HepG2 (cell line): ENCODE data around the gene THPO. TPM values are rescaled to one million over a fixed set of nuclear protein-coding genes. Genes with fewer than 3 reads are reported as not detected.

Source experiments
- AGO2 ChIP-seq: fragments of 200-400 bp; formaldehyde crosslinking; optimal IDR thresholded peaks from 2 replicates; pipeline ENCODE3; 2017; ENCODE audit warnings: mild to moderate bottlenecking, low read depth, low read length, moderate library complexity
- CCAR2 ChIP-seq: fragments of 200-400 bp; formaldehyde crosslinking; optimal IDR thresholded peaks from 2 replicates; pipeline ENCODE3; 2018; ENCODE audit warnings: low read depth, mild to moderate bottlenecking, low read length, moderate library complexity
- GATAD1 ChIP-seq: IDR thresholded peaks from 2 replicates; pipeline ENCODE4 v1.6.1; 2016; ENCODE audit warnings: missing genetic modification reagents, missing compliant biosample characterization
- HES4 ChIP-seq: sonication (generic); formaldehyde crosslinking; IDR thresholded peaks from 2 replicates; pipeline ENCODE4 v1.9.0; 2021; ENCODE audit warnings: mild to moderate bottlenecking, missing genetic modification reagents, borderline replicate concordance
- ISL2 ChIP-seq: sonication (generic); formaldehyde crosslinking; IDR thresholded peaks from 2 replicates; pipeline ENCODE4 v1.5.0; 2020; ENCODE audit warnings: missing genetic modification reagents
- MED1 ChIP-seq: sonication (generic); formaldehyde crosslinking; IDR thresholded peaks from 2 replicates; pipeline ENCODE4 v1.4.0; 2020; ENCODE audit warnings: missing genetic modification reagents
- PHF8 ChIP-seq: sonication (generic); formaldehyde crosslinking; IDR thresholded peaks from 2 replicates; pipeline ENCODE4 v1.5.0; 2020; ENCODE audit warnings: missing genetic modification reagents
- POLR2A ChIP-seq, 2 experiments: IDR thresholded peaks; 2 replicates each; pipeline ENCODE4 v1.6.1; 2011; ENCODE audit warnings: low read depth in 2 of 2, low read length in 2 of 2, mild to moderate bottlenecking in 1 of 2, moderate library complexity in 1 of 2; ENCODE audit not compliant: insufficient read depth in 1 of 2
- ZBED4 ChIP-seq: sonication (generic); formaldehyde crosslinking; IDR thresholded peaks from 2 replicates; pipeline ENCODE4 v1.4.0; 2020; ENCODE audit warnings: missing genetic modification reagents, borderline replicate concordance
- ZFX ChIP-seq: sonication (generic); formaldehyde crosslinking; IDR thresholded peaks from 2 replicates; pipeline ENCODE4 v1.4.0; 2020; ENCODE audit warnings: mild to moderate bottlenecking, low read depth, missing genetic modification reagents, moderate library complexity
- ZNF607 ChIP-seq: sonication (generic); formaldehyde crosslinking; IDR thresholded peaks from 2 replicates; pipeline ENCODE4 v1.5.1; 2020; ENCODE audit warnings: missing genetic modification reagents, mild to moderate bottlenecking, borderline replicate concordance
- ZNF740 ChIP-seq: sonication (generic); formaldehyde crosslinking; IDR thresholded peaks from 2 replicates; pipeline ENCODE4 v1.4.0; 2020; ENCODE audit warnings: missing genetic modification reagents
- ZNF784 ChIP-seq: sonication (generic); formaldehyde crosslinking; IDR thresholded peaks from 2 replicates; pipeline ENCODE4 v1.5.1; 2020; ENCODE audit warnings: missing genetic modification reagents, mild to moderate bottlenecking, borderline replicate concordance
- polyA plus RNA-seq, 8 experiments: library from polyadenylated mRNA; depleted of rRNA in 3 of 8; stranded (reverse) in 7 of 8; unstranded in 1 of 8; fragments of >200 nt; fragmentation: Illumina TruSeq in 4 of 8; extraction: Trizol in 4 of 8; gene quantifications; 2 replicates each; pipeline versions ENCODE4 v1.2.1 to v1.2.3, GENCODE V29; 2011 to 2016; ENCODE audit warnings: low read depth in 4 of 8, missing spikeins in 1 of 8, mixed read lengths in 1 of 8; ENCODE audit not compliant: insufficient read depth in 1 of 8
- total RNA-seq, 5 experiments: library from RNA; depleted of rRNA; stranded (reverse); fragments of >200 nt; fragmentation: Illumina TruSeq; extraction: Trizol; gene quantifications; 2 replicates each; pipeline ENCODE4 v1.2.3, GENCODE V29; 2016; ENCODE audit warnings: low read depth in 1 of 5
- TF ChIP-seq, protein P1 (sequence below): sonication (generic); formaldehyde crosslinking; IDR thresholded peaks from 2 replicates; pipeline ENCODE4 v1.5.0; 2020; ENCODE audit warnings: mild to moderate bottlenecking, missing genetic modification reagents
- TF ChIP-seq, protein P2 (sequence below): sonication (generic); formaldehyde crosslinking; IDR thresholded peaks from 2 replicates; pipeline ENCODE4 v1.5.1; 2020; ENCODE audit warnings: mild to moderate bottlenecking, missing genetic modification reagents, moderate library complexity

The THPO gene
- total and polyA plus RNA-seq, 2 of the 13 experiments (the other 11 are each of a cell fraction or from before 2014, with no cell fraction given), result 2.8 to 4.8 TPM

GRCh38 chr3:184379358-184380184 lies 1.6 kb upstream of the THPO start, which contains the start of gene CHRD (continued):
- TF ChIP-seq, protein P1, sequence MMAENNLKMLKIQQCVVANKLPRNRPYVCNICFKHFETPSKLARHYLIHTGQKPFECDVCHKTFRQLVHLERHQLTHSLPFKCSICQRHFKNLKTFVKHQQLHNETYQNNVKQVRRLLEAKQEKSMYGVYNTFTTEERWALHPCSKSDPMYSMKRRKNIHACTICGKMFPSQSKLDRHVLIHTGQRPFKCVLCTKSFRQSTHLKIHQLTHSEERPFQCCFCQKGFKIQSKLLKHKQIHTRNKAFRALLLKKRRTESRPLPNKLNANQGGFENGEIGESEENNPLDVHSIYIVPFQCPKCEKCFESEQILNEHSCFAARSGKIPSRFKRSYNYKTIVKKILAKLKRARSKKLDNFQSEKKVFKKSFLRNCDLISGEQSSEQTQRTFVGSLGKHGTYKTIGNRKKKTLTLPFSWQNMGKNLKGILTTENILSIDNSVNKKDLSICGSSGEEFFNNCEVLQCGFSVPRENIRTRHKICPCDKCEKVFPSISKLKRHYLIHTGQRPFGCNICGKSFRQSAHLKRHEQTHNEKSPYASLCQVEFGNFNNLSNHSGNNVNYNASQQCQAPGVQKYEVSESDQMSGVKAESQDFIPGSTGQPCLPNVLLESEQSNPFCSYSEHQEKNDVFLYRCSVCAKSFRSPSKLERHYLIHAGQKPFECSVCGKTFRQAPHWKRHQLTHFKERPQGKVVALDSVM (CRISPR knock-in tag), result peak; percentile 29; the same call in 1 of the 2 replicates
- TF ChIP-seq ZNF784 (CRISPR knock-in tag) (no peak), AGO2 (peak; percentile 23), HES4 (CRISPR knock-in tag) (0 out of 2 replicates have a peak, but pooled peaks have one; percentile 37), MED1 (0 out of 2 replicates have a peak, but pooled peaks have one; percentile 28), CCAR2 (no peak), ZBED4 (CRISPR knock-in tag) (peak; percentile 63; the same call in 1 of the 2 replicates), ISL2 (CRISPR knock-in tag) (peak; percentile 42; the same call in 1 of the 2 replicates), ZFX (CRISPR knock-in tag) (peak; percentile 67), ZNF740 (peak; percentile 28; the same call in 1 of the 2 replicates), POLR2A (IDR thresholded peaks at IDR 0.05; ENCODE audit: insufficient read depth in 1 of 2, low read depth in 2 of 2, low read length in 2 of 2) (peak in 1 of 2 experiments; percentile 35; a peak in 3 of 4 replicates), ZNF607 (CRISPR knock-in tag) (peak; percentile 29; the same call in 1 of the 2 replicates), GATAD1 (no peak), PHF8 (CRISPR knock-in tag) (peak; percentile 46; the same call in 1 of the 2 replicates)
- TF ChIP-seq, protein P2, sequence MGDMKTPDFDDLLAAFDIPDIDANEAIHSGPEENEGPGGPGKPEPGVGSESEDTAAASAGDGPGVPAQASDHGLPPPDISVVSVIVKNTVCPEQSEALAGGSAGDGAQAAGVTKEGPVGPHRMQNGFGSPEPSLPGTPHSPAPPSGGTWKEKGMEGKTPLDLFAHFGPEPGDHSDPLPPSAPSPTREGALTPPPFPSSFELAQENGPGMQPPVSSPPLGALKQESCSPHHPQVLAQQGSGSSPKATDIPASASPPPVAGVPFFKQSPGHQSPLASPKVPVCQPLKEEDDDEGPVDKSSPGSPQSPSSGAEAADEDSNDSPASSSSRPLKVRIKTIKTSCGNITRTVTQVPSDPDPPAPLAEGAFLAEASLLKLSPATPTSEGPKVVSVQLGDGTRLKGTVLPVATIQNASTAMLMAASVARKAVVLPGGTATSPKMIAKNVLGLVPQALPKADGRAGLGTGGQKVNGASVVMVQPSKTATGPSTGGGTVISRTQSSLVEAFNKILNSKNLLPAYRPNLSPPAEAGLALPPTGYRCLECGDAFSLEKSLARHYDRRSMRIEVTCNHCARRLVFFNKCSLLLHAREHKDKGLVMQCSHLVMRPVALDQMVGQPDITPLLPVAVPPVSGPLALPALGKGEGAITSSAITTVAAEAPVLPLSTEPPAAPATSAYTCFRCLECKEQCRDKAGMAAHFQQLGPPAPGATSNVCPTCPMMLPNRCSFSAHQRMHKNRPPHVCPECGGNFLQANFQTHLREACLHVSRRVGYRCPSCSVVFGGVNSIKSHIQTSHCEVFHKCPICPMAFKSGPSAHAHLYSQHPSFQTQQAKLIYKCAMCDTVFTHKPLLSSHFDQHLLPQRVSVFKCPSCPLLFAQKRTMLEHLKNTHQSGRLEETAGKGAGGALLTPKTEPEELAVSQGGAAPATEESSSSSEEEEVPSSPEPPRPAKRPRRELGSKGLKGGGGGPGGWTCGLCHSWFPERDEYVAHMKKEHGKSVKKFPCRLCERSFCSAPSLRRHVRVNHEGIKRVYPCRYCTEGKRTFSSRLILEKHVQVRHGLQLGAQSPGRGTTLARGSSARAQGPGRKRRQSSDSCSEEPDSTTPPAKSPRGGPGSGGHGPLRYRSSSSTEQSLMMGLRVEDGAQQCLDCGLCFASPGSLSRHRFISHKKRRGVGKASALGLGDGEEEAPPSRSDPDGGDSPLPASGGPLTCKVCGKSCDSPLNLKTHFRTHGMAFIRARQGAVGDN (CRISPR knock-in tag), result peak; percentile 50
